Fibroblast of the aortic adventitia (primary cell): ENCODE results near the gene RPRD1A. TPM values are rescaled to one million over a fixed set of nuclear protein-coding genes. Genes with fewer than 3 reads are reported as not detected.
"Not testable (repeated sequence)": the region's sequence is repeated elsewhere in the genome, so short reads cannot be mapped to it uniquely, and the experiment has no call there.

Experiments used
- DNase-seq: peaks from one replicate; pipeline ENCODE4 v3.0.0-alpha.2; 2010; ENCODE audit warnings: low read depth
- H3K4me3 ChIP-seq: 2 replicates; pipeline ENCODE4 v1.5.1; 2011; ENCODE audit warnings: low read depth, mild to moderate bottlenecking, control low read depth, low read length, moderate library complexity
- CTCF ChIP-seq: IDR thresholded peaks from 2 replicates; pipeline ENCODE4 v1.5.1; 2011; ENCODE audit warnings: mild to moderate bottlenecking, low read length, control low read depth, inconsistent platforms; ENCODE audit not compliant: insufficient read depth
- total RNA-seq: library from RNA; depleted of rRNA; stranded (reverse); fragments of >200 nt; gene quantifications from 2 replicates; pipeline ENCODE4 v1.2.3, GENCODE V29; 2012; ENCODE audit warnings: low replicate concordance

RPRD1A gene
- total RNA-seq, 1 donor = 47.4 TPM

GRCh38 chr18:36031903-36032302 lies 35.5 kb downstream of the RPRD1A start:
- no peak for DNase-seq

GRCh38 chr18:36031407-36031806 lies 36.0 kb downstream of the RPRD1A start:
- no peak overlapping the region for H3K4me3 ChIP-seq
- DNase-seq = no peak
- TF ChIP-seq CTCF = no peak

More at GRCh38 chr18:36031903-36032302, 35.5 kb downstream of the RPRD1A start:
- H3K4me3 ChIP-seq = no peak overlapping the region
- no peak for TF ChIP-seq CTCF

GRCh38 chr18:36028859-36029258 lies 38.5 kb downstream of the RPRD1A start:
- no peak for TF ChIP-seq CTCF
- DNase-seq = no peak

GRCh38 chr18:36025025-36025424 lies 42.3 kb downstream of the RPRD1A start:
- H3K4me3 ChIP-seq = no peak overlapping the region
- peak; percentile 67 for DNase-seq

More at GRCh38 chr18:36028859-36029258, 38.5 kb downstream of the RPRD1A start:
- H3K4me3 ChIP-seq = no peak overlapping the region

GRCh38 chr18:36024241-36024640 lies 43.1 kb downstream of the RPRD1A start:
- not testable (repeated sequence) for H3K4me3 ChIP-seq, DNase-seq

More at GRCh38 chr18:36025025-36025424, 42.3 kb downstream of the RPRD1A start:
- TF ChIP-seq CTCF = no peak

- TF ChIP-seq CTCF = no peak
- no peak for DNase-seq
- no peak overlapping the region for H3K4me3 ChIP-seq
These were observed 44.0 kb downstream of the RPRD1A start for GRCh38 chr18:36023336-36023735.

GRCh38 chr18:36020174-36020711 lies 47.1 kb downstream of the RPRD1A start:
- no peak for TF ChIP-seq CTCF
- no peak overlapping the region for H3K4me3 ChIP-seq
- DNase-seq = no peak
